GM21381 (cell line): Measurements from ENCODE around the gene TCN2.
"Not testable (repeated sequence)": the region's sequence is repeated elsewhere in the genome, so short reads cannot be mapped to it uniquely, and the experiment has no call there.

Experiments
- ATAC-seq: cut with Tn5 transposase; IDR thresholded peaks from one replicate; pipeline ENCODE4 v1.9.1; 2021; ENCODE audit warnings: mild to moderate bottlenecking, moderate library complexity; ENCODE audit not compliant: unreplicated experiment

TCN2 gene

GRCh38 chr22:30609260-30610185 is 2.5 kb downstream of the TCN2 start:
- peak; percentile 41 for ATAC-seq

GRCh38 chr22:30610299-30610698 is 3.3 kb downstream of the TCN2 start:
- no peak for ATAC-seq

- no peak for ATAC-seq
These were observed 4.2 kb downstream of the TCN2 start for GRCh38 chr22:30611197-30611596.

- no peak for ATAC-seq
These were observed 5.8 kb downstream of the TCN2 start for GRCh38 chr22:30612789-30613188.

- ATAC-seq = no peak
These were observed 7.3 kb downstream of the TCN2 start for GRCh38 chr22:30614268-30614667.

GRCh38 chr22:30614879-30615278 is 7.9 kb downstream of the TCN2 start:
- no peak for ATAC-seq

- ATAC-seq = no peak
These were observed 8.6 kb downstream of the TCN2 start for GRCh38 chr22:30615543-30615954.

- no peak for ATAC-seq
These were observed 10.8 kb downstream of the TCN2 start for GRCh38 chr22:30617819-30618218.

- not testable (repeated sequence) for ATAC-seq
These were observed 12.9 kb downstream of the TCN2 start for GRCh38 chr22:30619909-30620308.

GRCh38 chr22:30626413-30626812 is 19.4 kb downstream of the TCN2 start:
- ATAC-seq = no peak

- ATAC-seq = no peak
These were observed 20.5 kb downstream of the TCN2 start for GRCh38 chr22:30627471-30627870.

- no peak for ATAC-seq
These were observed 21.5 kb downstream of the TCN2 start for GRCh38 chr22:30628491-30628890.

- not testable (repeated sequence) for ATAC-seq
These were observed 24.5 kb downstream of the TCN2 start for GRCh38 chr22:30631469-30631868.

- peak; percentile 52 for ATAC-seq
These were observed 27.7 kb downstream of the TCN2 start for GRCh38 chr22:30634471-30635233.

- ATAC-seq = peak; percentile 69
These were observed 28.6 kb downstream of the TCN2 start, which contains the start of gene SLC35E4 for GRCh38 chr22:30635273-30636225. Gene SLC35E4 (plus strand): TSS chr22:30635781. CDS start chr22:30636451, 670 bp downstream.

GRCh38 chr22:30636226-30637077 is 29.5 kb downstream of the TCN2 start:
- no peak for ATAC-seq

- no peak for ATAC-seq
These were observed 30.7 kb downstream of the TCN2 start for GRCh38 chr22:30637701-30638114.

GRCh38 chr22:30640361-30640760 is 33.4 kb downstream of the TCN2 start:
- no peak for ATAC-seq

- no peak for ATAC-seq
These were observed 34.0 kb downstream of the TCN2 start for GRCh38 chr22:30640839-30641430.
